ENCODE data around the gene SLC34A1.

The SLC34A1 gene

GRCh38 chr5:177366528-177367322, 17.5 kb upstream of the SLC34A1 start (continued):
- no peak for TF ChIP-seq ZNF280D (tag by site-specific recombination; IDR thresholded peaks at IDR 0.05)
- TF ChIP-seq ZNF600 (tag by site-specific recombination; IDR thresholded peaks at IDR 0.05) = peak; percentile 67; the same call in 1 of the 2 replicates
- TF ChIP-seq ZNF239 (tag by site-specific recombination; IDR thresholded peaks at IDR 0.05) = no peak
- TF ChIP-seq BCL11B (tag by site-specific recombination; IDR thresholded peaks at IDR 0.05; ENCODE audit: low read depth) = no peak
- no peak for TF ChIP-seq ZNF404 (tag by site-specific recombination; IDR thresholded peaks at IDR 0.05)
- no peak for TF ChIP-seq ZNF266 (tag by site-specific recombination; IDR thresholded peaks at IDR 0.05; ENCODE audit: low read depth)
- no peak for TF ChIP-seq PRDM1 (tag by site-specific recombination; IDR thresholded peaks at IDR 0.05)
- TF ChIP-seq ZNF335 (tag by site-specific recombination; conservative IDR thresholded peaks at IDR 0.05) = peak; percentile 81
- no peak for TF ChIP-seq REPIN1 (tag by site-specific recombination; IDR thresholded peaks at IDR 0.05; ENCODE audit: low read depth)
- TF ChIP-seq ZBTB20 (tag by site-specific recombination; IDR thresholded peaks at IDR 0.05) = peak; percentile 52; the same call in 1 of the 2 replicates
- no peak for TF ChIP-seq ZNF645 (tag by site-specific recombination; IDR thresholded peaks at IDR 0.05)
- peak; percentile 49; the same call in 1 of the 2 replicates for TF ChIP-seq KLF9 (tag by site-specific recombination; IDR thresholded peaks at IDR 0.05; ENCODE audit: low read depth)
- no peak for TF ChIP-seq ZBTB21 (tag by site-specific recombination; IDR thresholded peaks at IDR 0.05)
- peak; percentile 69; the same call in 1 of the 2 replicates for TF ChIP-seq SCRT2 (tag by site-specific recombination; IDR thresholded peaks at IDR 0.05)
- TF ChIP-seq, protein P1, sequence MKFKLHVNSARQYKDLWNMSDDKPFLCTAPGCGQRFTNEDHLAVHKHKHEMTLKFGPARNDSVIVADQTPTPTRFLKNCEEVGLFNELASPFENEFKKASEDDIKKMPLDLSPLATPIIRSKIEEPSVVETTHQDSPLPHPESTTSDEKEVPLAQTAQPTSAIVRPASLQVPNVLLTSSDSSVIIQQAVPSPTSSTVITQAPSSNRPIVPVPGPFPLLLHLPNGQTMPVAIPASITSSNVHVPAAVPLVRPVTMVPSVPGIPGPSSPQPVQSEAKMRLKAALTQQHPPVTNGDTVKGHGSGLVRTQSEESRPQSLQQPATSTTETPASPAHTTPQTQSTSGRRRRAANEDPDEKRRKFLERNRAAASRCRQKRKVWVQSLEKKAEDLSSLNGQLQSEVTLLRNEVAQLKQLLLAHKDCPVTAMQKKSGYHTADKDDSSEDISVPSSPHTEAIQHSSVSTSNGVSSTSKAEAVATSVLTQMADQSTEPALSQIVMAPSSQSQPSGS (tag by site-specific recombination; IDR thresholded peaks at IDR 0.05; ENCODE audit: low read depth) = no peak
- 0 out of 2 replicates have a peak, but pooled peaks have one; percentile 36 for TF ChIP-seq KLF17 (tag by site-specific recombination; IDR thresholded peaks at IDR 0.05)
- no peak for TF ChIP-seq ZNF184 (tag by site-specific recombination; IDR thresholded peaks at IDR 0.05)
- no peak for TF ChIP-seq ZNF626 (tag by site-specific recombination; IDR thresholded peaks at IDR 0.05)
- TF ChIP-seq ZNF707 (tag by site-specific recombination; IDR thresholded peaks at IDR 0.05) = no peak
- peak; percentile 54; the same call in 1 of the 2 replicates for TF ChIP-seq IKZF3 (tag by site-specific recombination; IDR thresholded peaks at IDR 0.05)
- TF ChIP-seq ZNF555 (tag by site-specific recombination; conservative IDR thresholded peaks at IDR 0.05) = no peak

All from HEK293 (cell line).